Keratinocyte (primary cell): Measurements from ENCODE around the gene EYA4. TPM values are rescaled to one million over a fixed set of nuclear protein-coding genes. Genes with fewer than 3 reads are reported as not detected.

Experiments
- DNase-seq: peaks from one replicate; pipeline ENCODE4 v3.0.0-alpha.2; 2011; ENCODE audit warnings: low read depth, missing footprints, low spot score
- FAIRE-seq: peaks from 2 replicates; lab custom pipeline; 2011; peaks lifted over from hg19 to GRCh38; lab: Jason Lieb, UNC
- H2AFZ ChIP-seq: 2 replicates; pipeline ENCODE4 v1.6.0; 2012; ENCODE audit warnings: low read length, control low read depth, inconsistent platforms; ENCODE audit not compliant: control insufficient read depth
- H3K27ac ChIP-seq: 2 replicates; pipeline ENCODE4 v1.5.1; 2011; ENCODE audit warnings: low read length; ENCODE audit not compliant: control insufficient read depth, insufficient read depth
- H3K27me3 ChIP-seq: 3 replicates; pipeline ENCODE4 v1.6.0; 2011; ENCODE audit warnings: low read length; ENCODE audit not compliant: control insufficient read depth, insufficient read depth; ENCODE audit errors: extremely low read depth
- H3K36me3 ChIP-seq, 2 experiments: 2 replicates in 1 of 2; 3 replicates in 1 of 2; pipeline ENCODE4 v1.5.1; 2011; ENCODE audit warnings: low read length in 2 of 2, mild to moderate bottlenecking in 1 of 2; ENCODE audit not compliant: control insufficient read depth in 2 of 2, insufficient read depth in 2 of 2; ENCODE audit errors: extremely low read depth in 1 of 2
- H3K4me1 ChIP-seq: 3 replicates; pipeline ENCODE4 v1.5.1; 2011; ENCODE audit warnings: low read length; ENCODE audit not compliant: control insufficient read depth, insufficient read depth; ENCODE audit errors: extremely low read depth
- H3K4me2 ChIP-seq: 3 replicates; pipeline ENCODE4 v1.6.0; 2011; ENCODE audit warnings: low read depth, low read length; ENCODE audit not compliant: control insufficient read depth, insufficient read depth; ENCODE audit errors: extremely low read depth
- H3K4me3 ChIP-seq, 3 experiments: fragments of 200-600 bp in 1 of 3; sonication (generic) in 1 of 3; 2 replicates in 2 of 3; 3 replicates in 1 of 3; pipeline ENCODE4 v1.5.1; 2011 to 2016; ENCODE audit warnings: low read length in 3 of 3, mild to moderate bottlenecking in 3 of 3, control low read depth in 2 of 3, inconsistent platforms in 1 of 3, low read depth in 1 of 3, mixed read lengths in 1 of 3, mixed run types in 1 of 3, moderate library complexity in 1 of 3; ENCODE audit not compliant: control insufficient read depth in 2 of 3, insufficient read depth in 2 of 3; ENCODE audit errors: extremely low read depth in 1 of 3
- H3K79me2 ChIP-seq: 2 replicates; pipeline ENCODE4 v1.6.0; 2012; ENCODE audit warnings: low read length; ENCODE audit not compliant: control insufficient read depth, insufficient read depth
- H3K9ac ChIP-seq: 3 replicates; pipeline ENCODE4 v1.6.0; 2011; ENCODE audit warnings: low read length; ENCODE audit not compliant: control insufficient read depth, insufficient read depth; ENCODE audit errors: extremely low read depth
- H3K9me1 ChIP-seq: 3 replicates; pipeline ENCODE4 v1.6.0; 2011; ENCODE audit warnings: low read length; ENCODE audit not compliant: control insufficient read depth, insufficient read depth; ENCODE audit errors: extremely low read depth
- H3K9me3 ChIP-seq: 2 replicates; pipeline ENCODE4 v1.5.1; 2012; ENCODE audit warnings: low read depth, low read length; ENCODE audit not compliant: control insufficient read depth
- H4K20me1 ChIP-seq: 3 replicates; pipeline ENCODE4 v1.6.0; 2011; ENCODE audit warnings: low read length; ENCODE audit not compliant: control insufficient read depth, insufficient read depth; ENCODE audit errors: extremely low read depth
- EZH2 ChIP-seq: IDR thresholded peaks from one replicate; pipeline ENCODE4 v1.6.1; 2012; ENCODE audit warnings: inconsistent platforms, mild to moderate bottlenecking, low read length, moderate library complexity
- dilution Hi-C: fragments of 300-500 bp; cut with MboI; formaldehyde crosslinking; loops from one replicate; pipeline ENCODE4 v1.7.0; 2020; ENCODE audit warnings: low sequenced_read_pairs; ENCODE audit not compliant: extremely low pct_ligation_motif_present
- polyA plus RNA-seq, 5 experiments: library from polyadenylated mRNA; depleted of rRNA in 3 of 5; stranded (reverse) in 3 of 5; stranded (forward) in 1 of 5; unstranded in 1 of 5; fragments of >200 nt; gene quantifications; 1 replicate in 1 of 5; 2 replicates in 3 of 5; 3 replicates in 1 of 5; pipeline versions ENCODE4 v1.2.1 to v1.2.3, GENCODE V29; 2011 to 2012; ENCODE audit warnings: missing spikeins in 2 of 5, low read depth in 1 of 5, low replicate concordance in 1 of 5
- TF ChIP-seq, protein P1 (sequence below), 3 experiments: IDR thresholded peaks in 1 of 3; conservative IDR thresholded peaks in 1 of 3; optimal IDR thresholded peaks in 1 of 3; 2 replicates in 2 of 3; 3 replicates in 1 of 3; pipeline versions ENCODE3 to v1.5.1; 2011; ENCODE audit warnings: low read length in 3 of 3, mild to moderate bottlenecking in 3 of 3, moderate library complexity in 2 of 3, control low read depth in 1 of 3, inconsistent platforms in 1 of 3; ENCODE audit not compliant: insufficient read depth in 2 of 3; ENCODE audit errors: extremely low read depth in 1 of 3

The EYA4 gene
- polyA plus RNA-seq, 1 donor (not counting 4 experiments of a cell fraction or from before 2014, with no cell fraction given) = 0.01 TPM

DNA sequence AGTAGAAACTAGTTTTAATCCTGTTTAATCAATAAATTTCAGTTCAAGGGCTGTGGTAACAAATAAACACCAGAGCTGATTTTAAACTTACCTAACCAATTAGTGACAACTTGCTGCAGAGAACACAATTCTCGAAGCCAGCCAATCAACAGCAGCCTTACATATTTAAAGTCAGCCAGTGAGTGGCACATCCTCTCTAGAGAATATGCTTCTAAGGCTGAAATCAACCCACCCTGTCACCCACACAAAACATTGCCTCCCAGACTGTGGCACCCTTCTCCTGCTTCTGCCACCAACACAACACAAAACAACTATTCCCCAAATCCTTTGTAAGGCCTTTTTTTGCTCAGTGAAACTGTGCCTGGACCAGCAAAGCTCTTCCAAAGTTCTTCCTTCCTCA is 306.0 kb downstream of the EYA4 start:
- H3K4me1 ChIP-seq = no peaks in the 10 kb centered on the region
- H3K27ac ChIP-seq = no peak overlapping the region
- TF ChIP-seq, protein P1, sequence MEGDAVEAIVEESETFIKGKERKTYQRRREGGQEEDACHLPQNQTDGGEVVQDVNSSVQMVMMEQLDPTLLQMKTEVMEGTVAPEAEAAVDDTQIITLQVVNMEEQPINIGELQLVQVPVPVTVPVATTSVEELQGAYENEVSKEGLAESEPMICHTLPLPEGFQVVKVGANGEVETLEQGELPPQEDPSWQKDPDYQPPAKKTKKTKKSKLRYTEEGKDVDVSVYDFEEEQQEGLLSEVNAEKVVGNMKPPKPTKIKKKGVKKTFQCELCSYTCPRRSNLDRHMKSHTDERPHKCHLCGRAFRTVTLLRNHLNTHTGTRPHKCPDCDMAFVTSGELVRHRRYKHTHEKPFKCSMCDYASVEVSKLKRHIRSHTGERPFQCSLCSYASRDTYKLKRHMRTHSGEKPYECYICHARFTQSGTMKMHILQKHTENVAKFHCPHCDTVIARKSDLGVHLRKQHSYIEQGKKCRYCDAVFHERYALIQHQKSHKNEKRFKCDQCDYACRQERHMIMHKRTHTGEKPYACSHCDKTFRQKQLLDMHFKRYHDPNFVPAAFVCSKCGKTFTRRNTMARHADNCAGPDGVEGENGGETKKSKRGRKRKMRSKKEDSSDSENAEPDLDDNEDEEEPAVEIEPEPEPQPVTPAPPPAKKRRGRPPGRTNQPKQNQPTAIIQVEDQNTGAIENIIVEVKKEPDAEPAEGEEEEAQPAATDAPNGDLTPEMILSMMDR (optimal IDR thresholded peaks at IDR 0.05 in 1 of 3, IDR thresholded peaks at IDR 0.05 in 1 of 3, conservative IDR thresholded peaks at IDR 0.05 in 1 of 3; ENCODE audit: extremely low read depth in 1 of 3, insufficient read depth in 2 of 3, low read length in 3 of 3) = no peak
- TF ChIP-seq EZH2 = no peak
- no peak overlapping the region for H3K9ac ChIP-seq
- dilution Hi-C loops = no loop called here
- no peaks in the 10 kb centered on the region for H3K9me1 ChIP-seq
- DNase-seq (no peak), FAIRE-seq (no peak)
- H3K9me3 ChIP-seq = no peaks in the 10 kb centered on the region
- H4K20me1 ChIP-seq = no peaks in the 10 kb centered on the region
- H3K4me3 ChIP-seq = no peak overlapping the region
- H3K79me2 ChIP-seq = no peaks in the 10 kb centered on the region
- no peak overlapping the region for H2AFZ ChIP-seq
- H3K4me2 ChIP-seq = no peak overlapping the region
- no peaks in the 10 kb centered on the region for H3K36me3 ChIP-seq
- peaks cover 4% of the 10 kb centered on the region for H3K27me3 ChIP-seq

DNA sequence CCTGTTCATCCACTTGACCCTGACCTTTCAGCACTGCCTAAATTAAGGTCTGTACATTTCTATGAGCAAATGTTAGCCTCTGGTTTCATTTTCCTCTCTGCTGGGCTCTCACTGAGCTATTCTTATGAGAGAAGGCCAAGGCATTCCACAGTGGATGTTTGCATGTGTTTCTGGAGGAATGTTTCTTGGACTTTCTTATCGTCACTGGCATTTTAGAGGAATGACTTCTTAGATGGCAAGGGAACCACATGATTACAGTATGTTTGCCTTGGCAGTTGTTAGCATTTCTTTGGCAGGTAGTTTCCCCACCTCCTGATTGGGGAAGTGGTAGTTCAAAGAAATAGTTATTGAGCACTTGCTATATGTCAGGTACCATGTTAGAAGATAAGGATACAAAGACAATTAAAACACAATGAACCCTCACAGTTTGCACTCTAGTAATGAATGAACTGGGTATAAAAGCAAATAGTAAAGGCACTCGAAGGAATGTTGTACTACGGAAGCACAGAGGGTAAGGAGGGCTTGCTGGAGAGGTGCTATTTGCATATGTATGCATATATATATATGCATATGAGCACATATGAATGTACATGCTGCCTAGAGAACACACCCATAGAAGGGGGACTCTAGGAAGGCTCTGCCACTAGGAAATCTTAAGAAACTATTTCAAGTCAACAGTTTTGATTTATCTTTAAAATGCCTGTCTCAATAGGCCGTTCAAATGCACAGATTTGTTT is 307.4 kb downstream of the EYA4 start:
- Histone ChIP-seq H2AFZ (no peak overlapping the region), H3K9me1 (no peaks in the 10 kb centered on the region), H3K79me2 (no peaks in the 10 kb centered on the region), H3K4me3 (no peak overlapping the region), H4K20me1 (no peaks in the 10 kb centered on the region), H3K36me3 (no peaks in the 10 kb centered on the region), H3K27me3 (peaks cover 4% of the 10 kb centered on the region), H3K9ac (no peak overlapping the region), H3K27ac (no peak overlapping the region), H3K9me3 (no peaks in the 10 kb centered on the region), H3K4me1 (no peaks in the 10 kb centered on the region), H3K4me2 (no peak overlapping the region)
- TF ChIP-seq EZH2 = no peak
- TF ChIP-seq, protein P1 (optimal IDR thresholded peaks at IDR 0.05 in 1 of 3, IDR thresholded peaks at IDR 0.05 in 1 of 3, conservative IDR thresholded peaks at IDR 0.05 in 1 of 3; ENCODE audit: extremely low read depth in 1 of 3, insufficient read depth in 2 of 3, low read length in 3 of 3) = no peak
- FAIRE-seq (no peak), DNase-seq (no peak)
- dilution Hi-C loops = no loop called here
